Colon (tissue), 2 donors: ENCODE measurements around the gene TM7SF2.
"Not testable (repeated sequence)": the region's sequence is repeated elsewhere in the genome, so short reads cannot be mapped to it uniquely, and the experiment has no call there.

Experiments
- FAIRE-seq: peaks from 2 replicates; lab custom pipeline; 2012; peaks lifted over from hg19 to GRCh38; lab: Jason Lieb, UNC
- donor health status: control.
- donor health status: control.

TM7SF2 gene

GRCh38 chr11:65130631-65131416 is 19.2 kb downstream of the TM7SF2 start:
- FAIRE-seq: no peak

DNA sequence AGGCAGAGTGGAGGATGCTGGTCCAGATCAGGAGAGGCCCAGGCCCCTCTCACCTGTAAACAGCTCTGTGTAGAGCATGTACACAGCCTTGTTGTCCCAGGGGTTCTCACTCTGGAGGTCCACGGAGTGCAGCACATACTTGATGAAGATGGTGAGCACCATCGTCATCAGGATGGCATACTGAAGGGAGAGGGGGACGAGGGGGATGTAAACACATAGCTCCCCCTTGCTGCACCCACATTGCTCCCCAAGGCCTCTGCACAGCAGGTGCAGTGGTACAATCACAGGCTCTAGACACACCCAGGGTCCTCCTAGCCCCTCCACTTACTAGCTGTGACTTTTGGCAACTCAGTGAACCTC is 19.7 kb downstream of the TM7SF2 start:
- no peak for FAIRE-seq

DNA sequence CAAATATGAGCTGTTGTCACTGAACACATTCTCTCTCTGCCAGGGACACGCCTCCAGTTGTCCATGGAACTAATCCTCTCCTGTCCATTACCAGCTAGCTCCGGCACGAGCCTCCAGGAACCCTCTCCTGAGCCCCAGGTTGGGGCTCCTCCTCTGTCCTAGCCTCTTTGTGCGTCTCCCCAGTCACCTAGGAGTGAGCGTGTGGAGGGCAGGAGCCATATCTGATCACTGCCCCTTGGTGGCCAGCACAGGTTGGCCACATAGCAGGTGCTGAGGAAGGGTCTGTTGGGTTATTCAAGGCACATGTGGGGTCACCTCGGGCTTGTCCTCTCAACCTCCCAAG is 20.2 kb downstream of the TM7SF2 start:
- no peak for FAIRE-seq

- FAIRE-seq: no peak
Observed at GRCh38 chr11:65132238-65132987, 20.7 kb downstream of the TM7SF2 start.

GRCh38 chr11:65132988-65133700 is 21.5 kb downstream of the TM7SF2 start:
- FAIRE-seq: no peak

DNA sequence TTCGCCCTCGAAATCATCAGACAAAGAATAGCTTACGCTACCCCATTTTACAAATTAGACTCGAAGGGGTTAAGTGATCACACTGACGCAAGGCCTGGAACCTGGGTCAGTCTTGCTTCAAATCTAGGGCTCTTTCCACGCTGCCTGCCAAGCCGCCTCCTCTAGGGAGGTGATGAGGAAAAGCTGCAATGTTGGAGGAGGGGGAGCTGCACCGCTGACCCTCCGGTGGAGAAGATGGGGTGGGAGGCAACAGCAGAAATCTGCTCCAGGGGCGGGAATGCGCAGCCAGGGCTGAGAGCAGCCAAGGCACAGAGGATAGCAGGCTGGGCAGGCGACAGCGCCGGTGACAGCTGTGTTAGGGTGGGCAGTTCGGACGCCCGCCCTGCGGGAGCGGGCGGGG is 22.1 kb downstream of the TM7SF2 start:
- FAIRE-seq: no peak

DNA sequence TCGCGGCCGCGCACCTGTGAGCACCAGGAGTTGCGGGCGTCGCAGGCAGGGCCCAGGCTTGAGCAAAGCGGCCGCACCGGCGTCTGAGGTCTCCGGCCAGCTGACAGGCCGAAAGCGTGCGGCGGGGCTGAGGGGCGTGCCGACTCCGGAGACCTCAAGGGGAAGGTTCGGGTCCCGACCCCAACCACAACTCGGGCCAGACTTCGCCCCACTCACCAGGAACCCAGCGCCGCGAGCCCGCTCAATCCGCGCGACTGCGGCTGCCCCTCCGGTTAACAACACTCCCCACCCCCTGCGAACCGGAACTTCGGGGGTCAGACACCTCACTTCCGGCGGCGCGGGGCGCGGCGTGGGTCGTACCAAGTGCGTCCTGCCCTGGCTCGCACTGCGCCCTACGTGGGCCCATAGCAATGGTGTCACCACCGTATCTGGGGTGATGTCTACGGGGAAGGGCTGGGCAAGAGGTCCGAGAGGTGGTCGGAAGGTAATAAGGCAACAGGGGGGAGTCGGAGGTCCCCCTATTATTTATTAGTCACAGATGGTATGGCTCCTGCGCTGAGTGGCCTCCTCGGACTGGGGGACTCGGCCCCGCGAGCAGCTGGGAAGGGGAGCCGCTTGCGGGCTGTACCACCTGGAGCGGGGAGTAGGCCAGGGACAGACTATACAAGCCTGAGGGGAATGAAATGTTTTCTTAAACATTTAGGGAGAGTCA is 22.7 kb downstream of the TM7SF2 start, which contains the start of gene SYVN1:
Gene SYVN1, minus strand, starts transcription at position 280 of the 712 bp plus-strand sequence. CDS start 918 bp downstream, outside the sequence.
- FAIRE-seq: no peak

GRCh38 chr11:65134952-65135632 is 23.4 kb downstream of the TM7SF2 start:
- FAIRE-seq: peak; percentile 43

DNA sequence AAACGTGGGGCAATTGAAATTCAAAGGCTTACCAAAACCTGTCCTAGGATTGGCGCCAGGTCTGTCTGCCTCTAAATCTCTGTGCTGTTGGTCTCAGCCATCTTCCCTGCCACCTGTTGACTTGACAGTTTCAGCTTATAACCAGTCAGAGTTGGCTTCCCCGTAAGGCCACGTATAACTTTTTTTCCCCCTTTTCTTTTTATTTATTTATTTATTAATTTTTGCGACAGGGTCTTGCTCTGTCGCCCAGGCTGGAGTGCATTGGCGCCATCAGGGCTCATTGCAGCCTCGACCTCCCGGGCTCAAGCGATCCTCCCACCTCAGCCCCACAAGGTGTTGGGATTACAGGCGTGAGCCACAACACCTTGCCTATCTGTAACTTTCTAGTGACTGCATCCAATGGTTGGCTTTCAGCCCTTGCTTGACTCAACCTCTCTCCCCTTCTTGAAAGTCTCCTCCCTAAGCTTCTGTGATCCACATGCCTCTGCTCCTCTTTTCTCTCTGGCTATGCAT is 24.0 kb downstream of the TM7SF2 start:
- no peak for FAIRE-seq

DNA sequence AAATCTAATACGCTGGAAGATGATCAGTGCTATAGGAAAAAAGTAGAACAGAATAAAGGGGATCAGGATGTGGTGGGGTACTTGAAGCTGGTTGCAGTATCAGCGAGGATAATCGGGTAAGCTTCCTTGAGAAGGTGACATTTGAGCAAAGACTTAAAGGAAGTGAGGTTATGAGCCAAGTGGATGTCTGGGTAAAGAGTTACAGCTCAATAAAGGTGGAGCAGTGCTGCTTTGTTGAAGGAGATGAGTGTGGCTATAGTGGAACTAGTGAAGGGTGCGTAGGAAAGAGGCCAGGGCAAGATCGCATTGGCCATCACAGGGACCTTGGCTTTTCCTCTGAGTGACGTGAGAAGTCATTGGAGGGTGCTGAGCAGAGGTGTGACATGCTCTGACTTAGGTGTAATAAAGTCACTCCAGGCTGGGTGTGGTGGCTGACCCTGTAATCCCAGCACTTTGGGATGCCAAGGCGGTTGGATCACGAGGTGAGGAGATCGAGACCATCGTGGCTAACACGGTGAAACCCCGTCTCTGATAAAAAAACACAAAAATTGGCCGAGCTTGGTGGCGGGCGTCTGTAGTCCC is 24.9 kb downstream of the TM7SF2 start:
- FAIRE-seq: no peak

- no peak for FAIRE-seq
Observed at GRCh38 chr11:65141896-65142494, 30.3 kb downstream of the TM7SF2 start.

DNA sequence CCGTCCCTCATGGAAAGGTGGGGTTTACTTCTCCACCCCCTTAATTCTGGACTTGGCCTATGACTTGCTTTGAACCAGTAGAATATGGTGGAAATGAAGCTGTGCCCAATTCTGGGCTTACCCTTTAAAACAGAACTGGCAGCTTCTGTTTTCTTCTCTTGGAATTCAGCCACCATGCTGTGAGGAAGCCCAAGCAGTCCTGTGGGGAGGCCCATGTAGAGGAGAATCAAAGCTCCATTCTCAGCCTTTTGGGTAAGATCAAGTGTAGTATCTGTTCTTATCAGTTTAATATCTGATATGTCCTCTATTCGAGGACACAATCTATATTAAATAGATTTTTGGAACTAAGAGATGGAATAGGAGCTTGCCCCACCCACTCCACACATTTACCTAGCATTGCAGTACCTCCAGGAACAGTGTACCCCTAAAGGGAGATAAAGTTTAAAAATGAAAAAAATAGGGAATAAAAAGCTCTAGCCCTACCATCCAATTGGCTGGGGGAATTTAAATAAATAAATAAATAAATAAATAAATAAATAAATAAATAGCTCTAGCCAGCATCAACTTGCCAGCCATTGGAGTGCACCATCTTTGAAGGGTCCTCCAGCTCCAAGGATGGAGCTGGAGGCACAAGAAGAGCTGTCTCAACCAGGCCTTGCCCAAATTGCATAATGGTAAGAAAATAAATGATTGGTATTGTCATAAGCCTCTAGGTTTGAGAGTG is 35.8 kb downstream of the TM7SF2 start:
- FAIRE-seq: no peak

- FAIRE-seq: no peak
Observed at GRCh38 chr11:65148657-65149056, 37.0 kb downstream of the TM7SF2 start.

DNA sequence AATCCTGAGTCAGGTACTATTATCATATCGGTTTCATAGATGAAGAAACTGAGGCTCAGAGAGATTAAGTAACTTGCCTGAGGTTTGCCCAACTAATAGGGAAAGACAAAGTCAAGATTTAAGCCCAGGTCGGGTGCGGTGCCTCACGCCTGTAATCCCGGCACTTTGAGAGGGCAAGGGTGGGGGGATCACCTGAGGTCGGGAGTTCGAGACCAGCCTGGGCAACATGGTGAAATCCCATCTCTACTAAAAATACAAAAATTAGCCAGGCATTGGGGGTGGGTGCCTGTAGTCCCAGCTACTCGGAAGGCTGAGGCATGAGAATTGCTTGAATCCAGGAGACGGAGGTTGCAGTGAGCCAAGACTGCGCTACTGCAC is 38.4 kb downstream of the TM7SF2 start:
- not testable (repeated sequence) for FAIRE-seq

- FAIRE-seq: no peak
Observed at GRCh38 chr11:65150509-65151299, 39.0 kb downstream of the TM7SF2 start.

DNA sequence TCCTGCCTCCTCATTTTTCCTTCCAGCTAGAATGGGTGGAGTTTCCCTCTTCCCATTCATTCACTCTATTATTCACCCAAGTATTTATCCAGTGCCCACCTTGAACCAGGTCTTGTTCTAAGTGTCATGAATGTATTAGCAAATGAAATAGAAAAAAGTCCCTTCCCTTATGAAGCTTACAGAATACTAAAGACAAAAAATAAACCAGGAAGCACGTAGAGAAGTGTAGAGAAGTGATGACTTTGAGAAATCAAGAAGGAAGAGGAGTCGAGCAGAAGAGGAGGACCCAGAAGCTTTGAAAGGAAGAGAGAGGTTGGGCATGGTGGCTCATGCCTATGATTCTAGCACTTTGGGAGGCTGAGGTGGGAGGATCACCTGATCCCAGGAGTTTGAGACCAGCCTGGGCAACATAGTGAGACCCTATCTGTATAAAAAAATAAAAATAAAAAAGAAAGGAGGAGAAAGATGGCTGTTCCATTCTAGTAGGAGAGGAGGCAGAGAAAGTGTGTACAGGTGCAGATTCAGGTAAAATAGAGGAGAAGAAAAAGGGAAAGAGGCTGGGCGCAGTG is 39.7 kb downstream of the TM7SF2 start:
- FAIRE-seq: no peak

GRCh38 chr11:65152122-65152521 is 40.5 kb downstream of the TM7SF2 start:
- no peak for FAIRE-seq

- FAIRE-seq: no peak
Observed at GRCh38 chr11:65156256-65156655, 44.6 kb downstream of the TM7SF2 start.

DNA sequence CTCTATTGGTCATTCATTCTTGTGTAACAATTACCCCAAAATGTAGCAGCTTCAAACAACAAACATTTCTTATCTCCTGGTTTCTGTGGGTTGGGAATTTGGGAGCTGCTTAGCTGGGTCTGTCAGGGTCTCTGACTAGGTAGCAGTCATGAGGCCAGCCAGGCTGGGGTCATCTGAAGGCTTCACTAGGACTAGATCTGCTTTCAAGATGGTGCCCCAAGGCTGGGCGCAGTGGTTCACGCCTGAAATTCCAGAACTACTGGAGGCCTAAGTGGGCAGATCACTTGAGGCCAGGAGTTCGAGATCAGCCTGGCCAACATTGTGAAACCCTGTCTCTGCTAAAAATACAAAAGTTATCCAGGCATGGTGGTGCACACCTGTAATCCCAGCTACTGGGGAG is 45.3 kb downstream of the TM7SF2 start:
- FAIRE-seq: no peak
